NOMO-1 treated with dmso at 0.1 percent for 144 hours (cell line): ENCODE results near the gene SHCBP1L.
A peak's percentile ranks its signal among the peaks of the same experiment; 100 is the strongest.

Experiments
- DNase-seq: peaks from one replicate; lab custom pipeline; 2025; ENCODE audit not compliant: unreplicated experiment; lab: John Stamatoyannopoulos, UW

Gene SHCBP1L

GRCh38 chr1:182897696-182898095, 55.3 kb downstream of the SHCBP1L start:
- no peak for DNase-seq

- DNase-seq: no peak
These were observed 61.9 kb downstream of the SHCBP1L start for GRCh38 chr1:182890927-182891610.

- DNase-seq: peak; percentile 38
These were observed 63.0 kb downstream of the SHCBP1L start for GRCh38 chr1:182889997-182890396.

GRCh38 chr1:182888736-182889531, 64.0 kb downstream of the SHCBP1L start:
- no peak for DNase-seq

- no peak for DNase-seq
These were observed 66.0 kb downstream of the SHCBP1L start for GRCh38 chr1:182886985-182887384.

- no peak for DNase-seq
These were observed 67.4 kb downstream of the SHCBP1L start for GRCh38 chr1:182885591-182885990.

GRCh38 chr1:182884872-182885271, 68.1 kb downstream of the SHCBP1L start:
- no peak for DNase-seq

- DNase-seq: no peak
These were observed 75.1 kb downstream of the SHCBP1L start for GRCh38 chr1:182877842-182878241.

- no peak for DNase-seq
These were observed 75.6 kb downstream of the SHCBP1L start for GRCh38 chr1:182877331-182877730.

- DNase-seq: no peak
These were observed 77.1 kb downstream of the SHCBP1L start for GRCh38 chr1:182875889-182876288.

GRCh38 chr1:182872881-182873280, 80.1 kb downstream of the SHCBP1L start:
- DNase-seq: no peak

- DNase-seq: no peak
These were observed 83.7 kb downstream of the SHCBP1L start for GRCh38 chr1:182869241-182869666.

- no peak for DNase-seq
These were observed 85.1 kb downstream of the SHCBP1L start for GRCh38 chr1:182867861-182868260.

- no peak for DNase-seq
These were observed 89.0 kb downstream of the SHCBP1L start for GRCh38 chr1:182863940-182864339.

GRCh38 chr1:182862827-182863226, 90.1 kb downstream of the SHCBP1L start:
- no peak for DNase-seq

- no peak for DNase-seq
These were observed 91.0 kb downstream of the SHCBP1L start for GRCh38 chr1:182861994-182862393.

GRCh38 chr1:182860658-182861057, 92.3 kb downstream of the SHCBP1L start:
- no peak for DNase-seq

GRCh38 chr1:182857212-182857611, 95.8 kb downstream of the SHCBP1L start:
- no peak for DNase-seq

GRCh38 chr1:182855911-182856310, 97.1 kb downstream of the SHCBP1L start:
- DNase-seq: no peak

- no peak for DNase-seq
These were observed 101.1 kb downstream of the SHCBP1L start for GRCh38 chr1:182851825-182852224.

- DNase-seq: no peak
These were observed 102.6 kb downstream of the SHCBP1L start for GRCh38 chr1:182850319-182850718.
